OCI-LY7 (cell line): ENCODE measurements around the gene SNX6.

Experiments used
- CTCF ChIP-seq: fragments of 200-600 bp; sonication (generic); conservative IDR thresholded peaks from 2 replicates; pipeline ENCODE4 v1.5.1; 2014; ENCODE audit warnings: mild to moderate bottlenecking, antibody characterized with exemption, low read length, moderate library complexity, mixed read lengths
- EZH2phosphoT487 ChIP-seq: fragments of 200-600 bp; sonication (generic); IDR thresholded peaks from 2 replicates; pipeline ENCODE4 v1.6.1; 2018; ENCODE audit warnings: low read depth, borderline replicate concordance, mild to moderate bottlenecking, mixed run types, antibody characterized with exemption, low read length, moderate library complexity, mixed read lengths

GRCh38 chr14:34614638-34615037 lies 15.3 kb downstream of the SNX6 start:
- TF ChIP-seq CTCF (no peak), EZH2phosphoT487 (no peak)
